ENCODE measurements around the gene LRRC26. TPM values are rescaled to one million over a fixed set of nuclear protein-coding genes. Genes with fewer than 3 reads are reported as not detected.

The LRRC26 gene
- total and polyA plus RNA-seq, 2 donors (not counting 3 experiments of a cell fraction or from before 2014, with no cell fraction given): 0.08 TPM; not detected in 1

GRCh38 chr9:137159105-137160053 is 10.5 kb downstream of the LRRC26 start:
- Histone ChIP-seq H3K9me1 (replicated peaks; ENCODE audit: control insufficient read depth, extremely low read depth, insufficient read depth, low read length) (no peaks in the 10 kb centered on the region), H3K4me1 (ENCODE audit: control insufficient read depth, extremely low read depth, insufficient read depth, low read length) (peaks cover 3% of the 10 kb centered on the region), H3K4me3 (replicated peaks in 1 of 3; ENCODE audit: insufficient read depth in 1 of 3, low read depth in 1 of 3, low read length in 3 of 3) (no peak overlapping the region), H3K9me3 (replicated peaks; ENCODE audit: control insufficient read depth, insufficient read depth, low read length) (no peaks in the 10 kb centered on the region), H3K4me2 (ENCODE audit: insufficient read depth, low read length) (no peak overlapping the region), H4K20me1 (replicated peaks; ENCODE audit: control insufficient read depth, extremely low read depth, insufficient read depth, low read length) (no peaks in the 10 kb centered on the region), H3K36me3 (ENCODE audit: control insufficient read depth in 2 of 2, extremely low read depth in 1 of 2, insufficient read depth in 2 of 2, low read length in 2 of 2) (no peaks in the 10 kb centered on the region), H2AFZ (ENCODE audit: low read depth, low read length) (no peak overlapping the region), H3K79me2 (ENCODE audit: control insufficient read depth, insufficient read depth, low read length) (no peaks in the 10 kb centered on the region), H3K27ac (ENCODE audit: insufficient read depth, low read depth, low read length) (no peak overlapping the region), H3K9ac (replicated peaks; ENCODE audit: extremely low read depth, insufficient read depth, low read length) (no peak overlapping the region), H3K27me3 (ENCODE audit: control insufficient read depth in 2 of 2, insufficient read depth in 2 of 2, low read length in 2 of 2) (peaks cover 12 to 24% of the 10 kb centered on the region in 2 experiments)
- dilution Hi-C loops (cut with MboI; ENCODE audit: extremely low pct_ligation_motif_present, low sequenced_read_pairs): no loop called here
- no peak for TF ChIP-seq POLR2AphosphoS5 (IDR thresholded peaks at IDR 0.05; ENCODE audit: insufficient read depth, low read depth, low read length)
- no peak for TF ChIP-seq EZH2 (IDR thresholded peaks at IDR 0.05; ENCODE audit: borderline replicate concordance, low read depth, low read length, severe bottlenecking)
- TF ChIP-seq GATA2 (IDR thresholded peaks at IDR 0.05; ENCODE audit: insufficient read depth, insufficient read length, low read depth, low read length): no peak
- TF ChIP-seq MAX (IDR thresholded peaks at IDR 0.05; ENCODE audit: insufficient read depth, insufficient read length): no peak
- TF ChIP-seq POLR2A (IDR thresholded peaks at IDR 0.05; ENCODE audit: low read depth, low read length): no peak
- TF ChIP-seq FOS (IDR thresholded peaks at IDR 0.05; ENCODE audit: borderline replicate concordance, insufficient read depth, low read length): no peak
- TF ChIP-seq, protein P1, sequence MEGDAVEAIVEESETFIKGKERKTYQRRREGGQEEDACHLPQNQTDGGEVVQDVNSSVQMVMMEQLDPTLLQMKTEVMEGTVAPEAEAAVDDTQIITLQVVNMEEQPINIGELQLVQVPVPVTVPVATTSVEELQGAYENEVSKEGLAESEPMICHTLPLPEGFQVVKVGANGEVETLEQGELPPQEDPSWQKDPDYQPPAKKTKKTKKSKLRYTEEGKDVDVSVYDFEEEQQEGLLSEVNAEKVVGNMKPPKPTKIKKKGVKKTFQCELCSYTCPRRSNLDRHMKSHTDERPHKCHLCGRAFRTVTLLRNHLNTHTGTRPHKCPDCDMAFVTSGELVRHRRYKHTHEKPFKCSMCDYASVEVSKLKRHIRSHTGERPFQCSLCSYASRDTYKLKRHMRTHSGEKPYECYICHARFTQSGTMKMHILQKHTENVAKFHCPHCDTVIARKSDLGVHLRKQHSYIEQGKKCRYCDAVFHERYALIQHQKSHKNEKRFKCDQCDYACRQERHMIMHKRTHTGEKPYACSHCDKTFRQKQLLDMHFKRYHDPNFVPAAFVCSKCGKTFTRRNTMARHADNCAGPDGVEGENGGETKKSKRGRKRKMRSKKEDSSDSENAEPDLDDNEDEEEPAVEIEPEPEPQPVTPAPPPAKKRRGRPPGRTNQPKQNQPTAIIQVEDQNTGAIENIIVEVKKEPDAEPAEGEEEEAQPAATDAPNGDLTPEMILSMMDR (IDR thresholded peaks at IDR 0.05; ENCODE audit: extremely low read depth in 1 of 2, insufficient read depth in 1 of 2, low read depth in 1 of 2, low read length in 2 of 2): no peak
- no peak for TF ChIP-seq JUN (IDR thresholded peaks at IDR 0.05; ENCODE audit: borderline replicate concordance, insufficient read depth, insufficient read length, low read depth)
- no peak for TF ChIP-seq MYC (IDR thresholded peaks at IDR 0.05; ENCODE audit: low read depth, low read length)
- DNase-seq (ENCODE audit: low read depth, low spot score): no peak
- intact Hi-C loops (cut with micrococcal nuclease): no loop called here
- CTCF ChIA-PET: interaction anchor here (1.8 kb wide), 1 partner anchor 17 kb away, joined by 5 read pairs; no protein-coding TSS in a partner anchor
- no peak for FAIRE-seq
- BruUV-seq (replicated peaks): no TSS peak
- POLR2A ChIA-PET: no interaction called here

Data from endothelial cell of umbilical vein (primary cell).